Fibroblast of pulmonary artery (primary cell): ENCODE data around the gene NCAM2.

Experiments
- DNase-seq: peaks from one replicate; pipeline ENCODE4 v3.0.0-alpha.2; 2010; ENCODE audit warnings: low read depth
- H3K4me3 ChIP-seq: replicated peaks from 2 replicates; pipeline ENCODE4 v1.5.1; 2011; ENCODE audit warnings: low read depth, mild to moderate bottlenecking, control low read depth, low read length, moderate library complexity
- CTCF ChIP-seq: IDR thresholded peaks from 2 replicates; pipeline ENCODE4 v1.5.1; 2011; ENCODE audit warnings: mild to moderate bottlenecking, control low read depth, low read length, inconsistent platforms; ENCODE audit errors: missing control alignments

NCAM2 gene

GRCh38 chr21:20994790-20995189, 3.4 kb upstream of the NCAM2 start:
- DNase-seq = no peak
- TF ChIP-seq CTCF = no peak
- no peak overlapping the region for H3K4me3 ChIP-seq

GRCh38 chr21:20996421-20997310, 1.5 kb upstream of the NCAM2 start:
- no peak for TF ChIP-seq CTCF
- peak overlapping the region; percentile 77 for H3K4me3 ChIP-seq
- DNase-seq = peak; percentile 26

- H3K4me3 ChIP-seq = peak overlapping the region; percentile 77
- DNase-seq = no peak
- TF ChIP-seq CTCF = no peak
Observed at GRCh38 chr21:20997311-20997635, 936 bp upstream of the NCAM2 start.

GRCh38 chr21:20998456-20998789, 214 bp downstream of the NCAM2 start:
- no peak for DNase-seq
- peak overlapping the region; percentile 77 for H3K4me3 ChIP-seq
- no peak for TF ChIP-seq CTCF

GRCh38 chr21:20998886-20999285, 677 bp downstream of the NCAM2 start:
- DNase-seq = no peak
- TF ChIP-seq CTCF = no peak
- H3K4me3 ChIP-seq = peak overlapping the region; percentile 77

GRCh38 chr21:20999659-21000058, 1.4 kb downstream of the NCAM2 start:
- peak; percentile 71 for DNase-seq
- peak overlapping the region; percentile 77 for H3K4me3 ChIP-seq
- peak; percentile 90 for TF ChIP-seq CTCF

- no peak for TF ChIP-seq CTCF
- no peak for DNase-seq
- H3K4me3 ChIP-seq = no peak overlapping the region
Observed at GRCh38 chr21:21000591-21001175, 2.5 kb downstream of the NCAM2 start.
